ENCODE results near the gene IFT27.

The IFT27 gene

DNA sequence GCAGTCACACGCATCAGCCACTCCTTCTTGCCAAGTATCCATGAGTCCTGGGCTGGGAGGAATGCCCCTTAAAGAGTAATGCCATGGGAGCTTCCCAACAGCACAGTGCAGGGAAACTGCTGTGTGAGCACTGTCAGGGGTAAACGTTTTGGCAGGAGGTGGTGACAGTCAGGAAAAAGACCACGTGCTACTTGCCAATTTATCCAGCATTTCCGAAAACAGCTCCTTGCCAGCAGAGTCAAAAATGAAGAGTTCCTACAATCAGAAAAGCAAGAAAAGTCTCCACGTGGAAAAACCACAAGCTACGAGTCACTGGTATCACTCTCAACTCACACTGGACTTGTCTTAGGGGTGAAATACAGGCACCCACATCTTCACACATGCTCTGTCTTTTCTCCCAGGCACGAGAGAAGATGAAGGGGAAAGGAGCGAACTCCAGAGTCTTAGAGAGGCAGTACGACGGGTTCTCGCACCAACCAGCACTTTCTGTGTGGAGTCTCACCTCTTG lies 9.9 kb downstream of the IFT27 start:
- DNase-seq (ENCODE audit: low read depth) = no peak
- TF ChIP-seq, protein P1, sequence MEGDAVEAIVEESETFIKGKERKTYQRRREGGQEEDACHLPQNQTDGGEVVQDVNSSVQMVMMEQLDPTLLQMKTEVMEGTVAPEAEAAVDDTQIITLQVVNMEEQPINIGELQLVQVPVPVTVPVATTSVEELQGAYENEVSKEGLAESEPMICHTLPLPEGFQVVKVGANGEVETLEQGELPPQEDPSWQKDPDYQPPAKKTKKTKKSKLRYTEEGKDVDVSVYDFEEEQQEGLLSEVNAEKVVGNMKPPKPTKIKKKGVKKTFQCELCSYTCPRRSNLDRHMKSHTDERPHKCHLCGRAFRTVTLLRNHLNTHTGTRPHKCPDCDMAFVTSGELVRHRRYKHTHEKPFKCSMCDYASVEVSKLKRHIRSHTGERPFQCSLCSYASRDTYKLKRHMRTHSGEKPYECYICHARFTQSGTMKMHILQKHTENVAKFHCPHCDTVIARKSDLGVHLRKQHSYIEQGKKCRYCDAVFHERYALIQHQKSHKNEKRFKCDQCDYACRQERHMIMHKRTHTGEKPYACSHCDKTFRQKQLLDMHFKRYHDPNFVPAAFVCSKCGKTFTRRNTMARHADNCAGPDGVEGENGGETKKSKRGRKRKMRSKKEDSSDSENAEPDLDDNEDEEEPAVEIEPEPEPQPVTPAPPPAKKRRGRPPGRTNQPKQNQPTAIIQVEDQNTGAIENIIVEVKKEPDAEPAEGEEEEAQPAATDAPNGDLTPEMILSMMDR (conservative IDR thresholded peaks at IDR 0.05; ENCODE audit: low read depth, low read length) = no peak
- H3K4me3 ChIP-seq (ENCODE audit: low read length) = no peak overlapping the region

DNA sequence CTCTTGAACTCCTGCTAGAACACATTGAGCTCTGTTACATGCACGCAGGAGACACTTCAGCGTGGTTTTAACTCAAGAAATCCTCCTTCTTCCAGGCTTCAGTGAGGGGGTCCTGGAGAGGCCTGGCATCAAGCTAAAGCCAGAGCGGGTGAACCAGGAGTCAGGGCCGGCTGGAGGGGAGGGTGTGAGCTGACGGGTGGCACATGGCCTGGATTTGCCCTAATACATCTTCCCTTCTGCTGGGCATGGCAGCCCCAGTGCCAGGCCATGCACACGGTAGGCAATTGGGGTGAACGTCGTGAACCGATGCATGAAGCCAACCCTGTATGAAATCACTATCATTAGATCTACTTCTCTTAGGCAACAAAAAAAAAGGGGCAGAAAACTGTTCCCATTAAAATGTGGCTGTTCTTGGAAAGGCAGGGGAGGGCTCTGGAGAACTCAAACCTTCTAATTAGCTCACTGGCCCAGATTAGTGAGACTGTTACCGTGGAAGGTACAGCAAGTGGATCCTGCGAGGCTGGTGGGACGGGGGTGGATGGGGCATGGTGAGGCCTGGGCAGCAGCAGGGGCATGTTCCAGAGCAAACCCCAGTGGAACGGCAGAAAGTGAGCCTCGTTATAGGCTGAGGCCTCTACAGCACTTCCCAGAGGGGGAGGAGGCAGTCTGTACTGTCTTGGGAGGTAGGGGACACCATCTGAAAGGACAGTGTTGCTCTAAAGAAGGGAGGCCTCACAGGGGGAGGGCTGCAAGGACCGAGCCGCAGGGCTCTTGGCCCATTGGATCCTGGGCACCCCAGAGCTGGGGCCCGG lies 10.6 kb downstream of the IFT27 start:
- TF ChIP-seq, protein P1 (conservative IDR thresholded peaks at IDR 0.05; ENCODE audit: low read depth, low read length) = no peak
- DNase-seq (ENCODE audit: low read depth) = no peak
- H3K4me3 ChIP-seq (ENCODE audit: low read length) = no peak overlapping the region

DNA sequence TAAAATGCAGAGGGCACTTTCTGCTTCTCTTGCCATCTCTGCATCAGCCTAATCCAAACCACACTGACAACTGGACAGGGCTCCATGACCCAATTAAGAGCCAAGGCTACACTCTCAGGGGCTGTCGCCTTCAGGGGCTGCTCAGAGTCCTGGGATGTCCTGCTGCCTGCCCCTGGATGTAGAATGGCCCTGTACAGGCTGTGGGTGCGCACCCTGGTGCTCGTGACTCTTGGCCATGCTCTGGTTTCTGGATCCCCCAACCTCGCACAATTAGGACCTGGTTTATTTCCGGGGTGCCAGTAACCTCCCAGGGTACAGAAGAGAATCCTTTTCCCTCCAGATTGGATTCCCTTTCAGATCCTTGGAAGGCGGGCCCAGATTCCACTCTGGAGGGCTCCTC lies 11.3 kb downstream of the IFT27 start:
- DNase-seq (ENCODE audit: low read depth) = no peak
- TF ChIP-seq, protein P1 (conservative IDR thresholded peaks at IDR 0.05; ENCODE audit: low read depth, low read length) = no peak
- no peak overlapping the region for H3K4me3 ChIP-seq (ENCODE audit: low read length)

DNA sequence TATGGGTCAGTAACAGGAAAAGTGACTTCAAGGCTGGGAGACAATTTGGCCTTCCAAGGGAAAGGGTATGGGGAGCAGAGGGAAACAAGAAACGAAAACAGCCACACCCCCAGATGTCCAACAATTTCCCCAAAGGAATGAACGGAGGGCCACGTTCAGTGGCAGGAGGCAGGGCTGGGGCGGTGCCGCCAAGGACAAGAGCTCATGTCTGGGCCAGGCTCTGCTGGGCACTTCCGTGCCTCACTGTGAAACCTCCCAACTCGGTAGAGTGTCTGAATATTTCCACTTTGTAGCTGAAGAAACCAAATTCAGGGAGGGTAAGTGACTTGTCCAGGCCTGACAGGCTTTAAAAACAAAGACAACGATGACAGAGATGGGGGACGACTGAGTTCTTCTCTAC lies 11.9 kb downstream of the IFT27 start:
- H3K4me3 ChIP-seq (ENCODE audit: low read length) = no peak overlapping the region
- TF ChIP-seq, protein P1 (conservative IDR thresholded peaks at IDR 0.05; ENCODE audit: low read depth, low read length) = no peak
- no peak for DNase-seq (ENCODE audit: low read depth)

DNA sequence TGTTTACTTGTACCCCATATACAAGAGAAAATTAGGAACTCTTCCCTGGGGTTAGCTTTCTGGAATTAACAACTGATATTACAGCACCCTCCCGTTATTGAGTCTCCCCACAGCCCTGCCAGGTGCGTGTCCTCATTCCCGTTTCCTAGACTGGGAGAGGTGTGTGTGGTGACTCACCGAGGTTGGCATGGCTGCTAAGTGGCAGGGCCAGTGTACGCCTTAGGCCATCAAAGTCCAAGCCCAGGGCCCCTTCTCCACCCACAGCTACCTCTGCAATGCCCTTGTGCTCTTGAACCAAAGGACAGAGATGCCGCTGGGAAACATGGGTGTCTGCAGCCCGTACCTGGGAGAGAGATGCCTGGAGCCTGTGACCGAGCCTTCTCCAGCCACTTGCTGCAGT lies 12.3 kb downstream of the IFT27 start:
- TF ChIP-seq, protein P1 (conservative IDR thresholded peaks at IDR 0.05; ENCODE audit: low read depth, low read length) = no peak
- H3K4me3 ChIP-seq (ENCODE audit: low read length) = no peak overlapping the region
- no peak for DNase-seq (ENCODE audit: low read depth)

DNA sequence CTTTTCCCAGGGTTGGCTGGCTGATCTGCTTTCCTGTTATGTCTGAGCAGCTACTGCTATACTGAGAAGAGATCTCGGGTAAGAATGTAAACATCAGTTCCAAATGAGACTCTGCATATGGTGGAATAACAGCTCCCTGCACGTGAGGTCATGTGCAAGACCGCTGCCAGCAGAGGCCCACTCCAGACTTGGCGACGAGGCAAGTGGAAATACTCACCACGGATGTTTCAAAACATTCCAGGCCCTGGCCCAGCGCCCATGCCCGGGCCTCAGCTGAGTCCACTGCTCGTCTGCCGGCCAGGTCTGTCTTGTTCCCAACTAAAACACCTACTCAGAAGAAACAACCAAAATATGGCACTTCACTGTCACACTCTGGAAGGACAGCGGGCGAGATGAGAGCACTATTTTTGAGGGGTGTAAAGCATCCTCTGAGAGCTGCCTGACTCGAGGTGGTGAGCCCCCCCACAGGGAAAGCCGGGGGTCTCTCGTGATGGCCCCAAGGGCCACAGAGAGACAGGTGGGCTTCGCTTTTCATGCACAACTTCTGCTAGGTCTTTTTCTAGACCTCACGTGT lies 13.1 kb downstream of the IFT27 start:
- DNase-seq (ENCODE audit: low read depth) = no peak
- H3K4me3 ChIP-seq (ENCODE audit: low read length) = no peak overlapping the region
- TF ChIP-seq, protein P1 (conservative IDR thresholded peaks at IDR 0.05; ENCODE audit: low read depth, low read length) = no peak
